Mucosa of rectum (tissue), 2 donors: ENCODE measurements around the gene PIP5K1C.
A peak's percentile ranks its signal among the peaks of the same experiment; 100 is the strongest.
"Not testable (repeated sequence)": the region's sequence is repeated elsewhere in the genome, so short reads cannot be mapped to it uniquely, and the experiment has no call there.

Source experiments
- H3K27ac ChIP-seq, 2 donors: one replicate each; pipeline ENCODE4 v1.7.0; 2013; ENCODE audit warnings: inconsistent platforms in 2 of 2, low read depth in 2 of 2, low read length in 2 of 2
- H3K27me3 ChIP-seq, 2 donors: one replicate each; pipeline ENCODE4 v1.7.0; 2013; ENCODE audit warnings: low read length in 2 of 2; ENCODE audit not compliant: control insufficient read depth in 2 of 2, insufficient read depth in 2 of 2
- H3K36me3 ChIP-seq, 2 donors: one replicate each; pipeline ENCODE4 v1.7.0; 2013; ENCODE audit warnings: low read length in 2 of 2; ENCODE audit not compliant: control insufficient read depth in 2 of 2, insufficient read depth in 2 of 2
- H3K4me1 ChIP-seq, 2 donors: one replicate each; pipeline ENCODE4 v1.7.0; 2013; ENCODE audit warnings: low read length in 2 of 2, mild to moderate bottlenecking in 1 of 2; ENCODE audit not compliant: control insufficient read depth in 2 of 2, insufficient read depth in 2 of 2
- H3K4me3 ChIP-seq, 2 donors: one replicate each; pipeline ENCODE4 v1.7.0; 2013; ENCODE audit warnings: low read length in 2 of 2
- H3K9ac ChIP-seq, 2 donors: one replicate each; pipeline ENCODE4 v1.7.0; 2013; ENCODE audit warnings: low read length in 2 of 2, low read depth in 1 of 2, mild to moderate bottlenecking in 1 of 2
- H3K9me3 ChIP-seq, 2 donors: one replicate each; pipeline ENCODE4 v1.7.0; 2013; ENCODE audit warnings: low read length in 2 of 2; ENCODE audit not compliant: control insufficient read depth in 2 of 2
- donor health status: healthy.
- donor health status: Normal muscosa, but diverticular disease.

The PIP5K1C gene

DNA sequence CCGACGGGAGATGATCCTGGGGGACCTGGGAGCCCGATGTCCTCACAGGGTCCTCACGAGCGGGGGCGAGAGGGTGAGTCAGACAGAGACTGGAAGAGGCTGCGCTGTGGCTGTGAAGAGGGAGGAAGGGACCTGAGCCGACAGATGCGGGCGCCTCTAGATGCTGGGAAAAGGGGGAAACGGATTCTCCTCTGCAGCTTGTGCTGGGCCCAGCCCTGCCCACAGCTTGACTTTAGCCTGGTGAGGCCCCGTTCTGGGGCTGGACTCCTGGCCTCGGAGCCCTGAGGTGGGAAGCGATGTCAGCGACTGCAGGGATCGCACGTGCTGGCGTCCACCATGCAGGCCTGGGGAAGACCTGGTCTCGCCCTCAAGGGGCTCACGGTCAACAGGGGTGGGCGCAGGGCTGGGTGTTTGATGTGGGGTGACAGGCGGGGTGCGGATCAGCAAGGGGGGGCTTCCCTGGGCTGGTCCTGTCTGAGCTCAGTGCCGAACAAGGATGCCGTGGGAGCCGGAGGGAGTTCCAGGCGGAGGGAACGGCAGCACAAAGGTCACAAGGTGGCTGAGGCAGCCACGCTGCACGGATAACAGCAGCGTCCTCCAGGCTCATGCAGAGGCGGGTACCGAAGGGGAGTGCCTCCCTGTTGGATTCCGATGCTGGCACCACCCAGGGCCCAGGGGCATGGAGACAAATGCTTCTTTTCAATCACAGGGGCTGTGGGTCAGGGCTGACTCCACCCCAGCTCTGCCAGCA, 31.8 kb downstream of the PIP5K1C start:
- peaks cover 10 to 12% of the 10 kb centered on the region in 2 donors for H3K36me3 ChIP-seq
- peaks cover 20 to 22% of the 10 kb centered on the region in 2 donors for H3K4me1 ChIP-seq
- no peak overlapping the region for H3K9ac ChIP-seq
- H3K4me3 ChIP-seq = no peak overlapping the region
- no peaks in the 10 kb centered on the region for H3K9me3 ChIP-seq
- H3K27me3 ChIP-seq = no peaks in the 10 kb centered on the region
- H3K27ac ChIP-seq = peak overlapping the region; percentile 75 to 83

DNA sequence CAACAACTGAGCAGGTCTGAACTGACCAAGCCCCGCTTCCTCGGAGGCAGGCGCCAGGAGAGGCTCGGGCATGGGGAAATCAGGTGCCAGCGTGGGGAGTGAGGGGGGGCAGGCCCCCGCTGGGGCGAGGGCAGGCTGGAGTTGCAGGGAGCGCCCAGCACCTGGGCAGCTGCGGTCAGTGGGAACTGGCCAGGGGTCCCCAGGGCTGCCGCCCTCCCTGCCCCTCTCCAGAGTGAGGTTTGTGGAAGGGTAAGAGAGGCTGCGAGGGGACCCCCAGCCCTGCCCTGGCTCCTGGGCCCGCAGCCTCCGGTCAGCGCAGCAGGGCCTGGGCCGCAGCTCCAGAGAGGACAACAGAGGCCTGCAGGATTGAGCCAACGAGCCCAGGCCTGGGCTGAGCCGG, 32.5 kb downstream of the PIP5K1C start:
- no peaks in the 10 kb centered on the region for H3K9me3 ChIP-seq
- H3K4me1 ChIP-seq = peaks cover 20 to 22% of the 10 kb centered on the region in 2 donors
- H3K27me3 ChIP-seq = no peaks in the 10 kb centered on the region
- no peak overlapping the region for H3K4me3 ChIP-seq
- peaks cover 11 to 12% of the 10 kb centered on the region in 2 donors for H3K36me3 ChIP-seq
- H3K27ac ChIP-seq = peak overlapping the region in 1 of 2 donors; percentile 16
- H3K9ac ChIP-seq = no peak overlapping the region

DNA sequence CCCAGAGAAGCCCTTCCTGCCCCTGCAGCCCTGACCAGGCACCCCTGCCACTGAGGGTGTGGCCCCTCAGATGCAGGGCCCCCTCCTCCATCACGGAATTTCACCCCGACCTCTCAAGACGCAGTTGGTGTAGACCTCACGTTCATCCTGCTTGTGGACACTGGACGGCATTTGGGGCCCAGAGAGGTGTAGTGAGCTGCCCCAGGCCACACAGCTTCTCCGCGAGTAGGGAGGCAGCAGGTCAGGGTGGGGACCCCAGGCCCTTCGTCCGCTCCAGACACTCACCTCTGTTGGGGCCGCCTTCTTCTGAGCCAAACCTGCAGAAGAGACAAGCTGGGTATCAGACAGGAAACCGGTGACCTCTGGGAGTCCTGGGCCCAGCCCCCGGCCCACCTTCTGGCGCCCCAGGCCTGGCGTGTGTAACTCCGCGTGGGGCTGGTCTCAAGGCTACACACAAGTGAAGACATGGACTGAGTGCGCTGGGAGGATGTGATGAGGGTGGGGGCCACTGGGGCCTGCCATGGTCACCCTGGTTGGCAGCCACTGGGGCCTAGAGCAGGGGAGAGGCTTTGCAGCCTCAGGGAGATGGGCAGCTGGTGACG, 33.1 kb downstream of the PIP5K1C start:
- Histone ChIP-seq H3K4me3 (no peak overlapping the region), H3K36me3 (peaks cover 11 to 15% of the 10 kb centered on the region in 2 donors), H3K9ac (no peak overlapping the region), H3K9me3 (no peaks in the 10 kb centered on the region), H3K27me3 (no peaks in the 10 kb centered on the region), H3K27ac (no peak overlapping the region), H3K4me1 (peaks cover 16 to 22% of the 10 kb centered on the region in 2 donors)

DNA sequence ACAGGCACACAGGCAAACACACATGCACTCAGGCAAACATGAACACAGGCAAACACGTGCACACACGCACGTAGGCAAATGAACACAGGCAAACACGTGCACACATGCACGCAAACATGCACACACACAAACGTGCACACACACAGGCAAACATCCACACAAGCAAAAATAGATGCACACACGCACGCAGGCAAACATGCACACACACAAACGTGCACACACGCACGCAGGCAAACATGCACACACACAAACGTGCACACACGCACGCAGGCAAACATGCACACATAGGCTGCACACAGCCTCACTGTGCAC, 33.8 kb downstream of the PIP5K1C start:
- Histone ChIP-seq H3K36me3 (peaks cover 11 to 16% of the 10 kb centered on the region in 2 donors), H3K4me1 (peaks cover 13 to 20% of the 10 kb centered on the region in 2 donors)
- H3K9ac ChIP-seq, H3K27ac ChIP-seq, H3K9me3 ChIP-seq, H3K27me3 ChIP-seq, H3K4me3 ChIP-seq: not testable (repeated sequence)

DNA sequence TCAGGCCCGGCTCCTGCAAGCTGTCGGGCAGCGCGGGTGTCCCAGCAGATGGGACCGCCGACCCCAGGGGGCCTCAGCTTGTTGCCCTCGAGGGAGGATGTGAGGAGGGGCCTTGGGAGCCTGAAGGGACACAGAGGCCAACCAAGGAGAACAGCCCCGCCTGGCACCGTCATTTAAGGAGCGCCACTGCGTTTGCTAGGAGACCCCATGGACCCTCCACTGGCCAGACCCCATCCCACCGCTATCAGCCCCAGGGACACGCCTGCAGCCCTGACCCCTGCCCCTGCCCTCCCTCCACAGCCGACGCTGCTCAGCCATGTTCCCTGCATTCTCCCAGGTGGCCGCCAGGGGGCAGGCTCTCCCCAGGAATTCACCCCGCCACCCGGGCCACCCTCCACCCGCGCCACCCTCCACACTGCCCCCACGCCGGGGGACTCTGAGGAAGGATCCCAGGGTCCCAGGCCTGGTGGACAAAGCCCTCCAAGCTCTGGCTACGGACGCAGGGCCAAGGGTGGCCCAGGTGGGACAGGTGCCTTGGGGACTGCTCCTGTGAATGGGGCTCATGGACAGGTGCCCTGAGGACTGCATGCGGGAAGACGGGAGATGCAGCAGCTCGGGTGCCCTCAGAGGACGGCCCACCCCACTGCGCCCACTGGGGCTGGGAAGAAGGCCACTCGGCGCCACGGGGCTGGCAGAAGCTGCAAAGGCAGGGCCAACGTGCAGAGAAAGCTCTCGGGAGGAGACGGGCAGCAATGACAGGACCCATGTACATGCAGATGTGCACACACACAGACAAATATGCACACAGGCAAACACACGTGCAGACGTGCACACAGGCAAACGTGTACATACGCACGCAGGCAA, 34.4 kb downstream of the PIP5K1C start:
- peaks cover 13 to 14% of the 10 kb centered on the region in 2 donors for H3K4me1 ChIP-seq
- H3K27me3 ChIP-seq = no peaks in the 10 kb centered on the region
- H3K27ac ChIP-seq = no peak overlapping the region
- no peak overlapping the region for H3K9ac ChIP-seq
- no peak overlapping the region for H3K4me3 ChIP-seq
- peaks cover 11 to 16% of the 10 kb centered on the region in 2 donors for H3K36me3 ChIP-seq
- H3K9me3 ChIP-seq = no peaks in the 10 kb centered on the region

DNA sequence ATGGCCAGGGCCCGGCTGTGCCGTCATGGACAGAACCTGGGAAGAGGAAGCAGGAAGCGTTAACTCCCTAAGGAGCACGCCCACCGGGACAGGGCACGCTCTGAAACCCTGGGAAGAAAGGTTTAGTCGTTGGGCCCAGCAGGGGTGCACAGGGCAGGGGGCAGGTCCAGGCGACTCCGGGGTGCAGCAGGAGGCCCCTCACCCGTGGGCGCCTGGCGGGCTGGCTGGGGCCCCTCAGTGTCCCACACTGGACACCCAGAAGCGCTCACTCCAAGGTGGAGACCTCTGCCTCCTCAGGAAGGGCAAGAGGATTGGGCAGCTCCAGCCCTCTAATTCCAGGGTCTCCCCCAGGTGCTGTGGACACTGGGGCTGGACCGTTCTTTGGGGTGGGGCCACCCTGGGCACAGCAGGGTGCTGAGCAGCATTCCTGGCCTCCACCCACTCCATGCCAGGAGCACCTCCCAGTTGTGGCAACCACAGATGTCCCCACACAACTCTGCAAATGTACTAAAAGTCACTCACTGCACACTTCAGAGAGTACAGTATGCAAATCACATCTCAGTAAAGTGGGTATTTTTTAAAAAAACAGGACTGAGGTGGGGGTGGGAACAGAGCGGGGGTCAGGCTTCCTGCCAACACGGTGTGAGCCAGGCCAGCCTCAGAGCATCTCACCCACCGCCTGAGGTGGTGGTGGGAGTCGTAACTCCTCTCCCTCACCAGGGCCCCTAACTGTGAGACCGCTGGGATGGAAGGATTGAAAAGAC, 35.2 kb downstream of the PIP5K1C start:
- H3K36me3 ChIP-seq = peaks cover 11 to 16% of the 10 kb centered on the region in 2 donors
- peaks cover 11 to 13% of the 10 kb centered on the region in 2 donors for H3K4me1 ChIP-seq
- no peak overlapping the region for H3K27ac ChIP-seq
- H3K4me3 ChIP-seq = no peak overlapping the region
- no peak overlapping the region for H3K9ac ChIP-seq
- H3K9me3 ChIP-seq = no peaks in the 10 kb centered on the region
- H3K27me3 ChIP-seq = no peaks in the 10 kb centered on the region

DNA sequence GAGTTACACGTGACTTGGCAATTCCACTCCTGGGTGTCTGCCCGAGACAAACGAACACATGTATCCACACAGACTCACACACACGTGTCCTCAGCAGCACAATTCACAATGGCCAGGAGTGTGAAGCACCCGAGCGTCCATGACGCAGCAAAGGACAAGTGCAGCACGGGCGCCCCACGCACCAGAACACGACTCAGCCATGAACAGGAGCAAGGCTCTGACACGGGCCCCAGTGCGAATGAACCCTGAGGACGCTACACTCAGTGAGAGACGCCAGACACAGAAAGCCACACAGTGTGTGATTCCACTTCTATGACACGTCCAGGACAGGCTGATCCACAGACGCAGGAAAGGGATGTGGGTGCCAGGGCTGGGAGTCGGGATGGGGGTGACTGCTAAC, 36.4 kb downstream of the PIP5K1C start:
- Histone ChIP-seq H3K9ac (no peak overlapping the region), H3K27ac (no peak overlapping the region), H3K36me3 (peaks cover 15 to 23% of the 10 kb centered on the region in 2 donors), H3K4me1 (peaks cover 5 to 8% of the 10 kb centered on the region in 2 donors), H3K4me3 (no peak overlapping the region), H3K9me3 (no peaks in the 10 kb centered on the region), H3K27me3 (no peaks in the 10 kb centered on the region)

DNA sequence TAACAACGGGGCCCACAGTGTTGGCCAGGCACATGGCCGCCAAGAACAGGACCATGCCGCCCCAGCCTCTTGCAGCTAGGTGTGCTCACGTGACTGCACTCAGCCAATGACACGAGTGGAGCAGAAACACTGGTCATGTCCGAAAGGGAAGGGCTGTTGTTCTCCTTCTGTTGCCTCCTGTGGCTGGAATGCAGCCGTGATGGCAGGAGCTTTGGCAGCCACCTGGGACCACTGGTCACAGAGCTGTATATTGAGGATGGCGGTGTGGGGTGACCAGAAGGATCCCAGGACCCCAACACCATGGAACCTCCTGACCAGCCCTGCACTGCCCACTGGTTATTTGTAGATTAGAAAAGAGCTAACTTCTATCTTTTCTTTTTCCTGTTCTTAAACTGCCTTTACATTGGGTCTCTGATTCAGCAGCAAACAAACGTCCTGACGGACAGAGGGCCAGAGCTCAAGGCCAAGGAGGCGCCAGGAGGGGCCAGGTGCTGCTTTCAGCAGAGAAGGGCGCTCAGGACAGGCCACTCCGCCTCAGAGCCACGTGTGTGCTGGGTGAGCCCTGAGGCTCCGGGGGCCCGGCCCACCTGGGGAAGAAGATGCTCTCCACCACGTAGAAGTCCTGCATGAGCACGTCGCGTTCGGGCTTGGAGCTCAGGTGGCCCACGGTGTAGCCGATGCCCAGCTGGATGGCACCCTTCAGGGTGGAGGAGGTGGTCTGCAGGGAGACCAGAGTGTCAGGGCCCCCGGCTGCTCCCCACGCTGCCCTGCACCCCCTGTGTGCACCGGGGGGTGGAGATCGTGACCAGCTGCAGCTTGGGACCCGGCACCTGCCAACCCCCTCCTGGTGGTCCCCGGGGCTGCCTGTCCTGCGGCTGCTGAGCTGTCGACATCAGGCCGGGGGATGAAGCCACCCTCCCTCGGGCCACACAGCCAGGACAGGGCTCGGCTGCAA, 38.7 kb downstream of the PIP5K1C start:
- peaks cover 20 to 36% of the 10 kb centered on the region in 2 donors for H3K36me3 ChIP-seq
- H3K4me1 ChIP-seq = peaks cover 0 to 4% of the 10 kb centered on the region in 2 donors
- H3K27me3 ChIP-seq = no peaks in the 10 kb centered on the region
- H3K27ac ChIP-seq = no peak overlapping the region
- no peak overlapping the region for H3K9ac ChIP-seq
- no peaks in the 10 kb centered on the region for H3K9me3 ChIP-seq
- H3K4me3 ChIP-seq = no peak overlapping the region
